HEK293T (cell line): ENCODE measurements around the gene LRRC28.

ENCODE experiments used
- CTCF ChIA-PET: fragments of 350-600 bp; formaldehyde crosslinking; extraction: SDS; loops from one replicate; lab custom pipeline; 2021; ENCODE audit warnings: antibody characterized with exemption, inconsistent platforms; lab: Yijun Ruan, JAX
- POLR2A ChIA-PET: fragments of 350-600 bp; formaldehyde crosslinking; extraction: SDS; loops from one replicate; lab custom pipeline; 2020; ENCODE audit warnings: antibody characterized with exemption, inconsistent platforms; lab: Yijun Ruan, JAX
- DNase-seq: peaks from one replicate; pipeline ENCODE4 v3.0.0; 2012; ENCODE audit warnings: mixed read lengths; ENCODE audit errors: extremely low spot score
- ARNT ChIP-seq: fragments of 450-650 bp; IDR thresholded peaks from 2 replicates; pipeline ENCODE4 v1.6.1; 2017; ENCODE audit warnings: mild to moderate bottlenecking
- BHLHE40 ChIP-seq: fragments of 450-650 bp; IDR thresholded peaks from 2 replicates; pipeline ENCODE4 v1.6.1; 2016; ENCODE audit warnings: mild to moderate bottlenecking, moderate library complexity, borderline replicate concordance
- CTBP1 ChIP-seq: fragments of 450-650 bp; IDR thresholded peaks from 2 replicates; pipeline ENCODE4 v1.6.1; 2016; ENCODE audit warnings: borderline replicate concordance
- ELF4 ChIP-seq: fragments of 450-650 bp; IDR thresholded peaks from 2 replicates; pipeline ENCODE4 v1.6.1; 2017; ENCODE audit warnings: antibody characterized with exemption
- FOXA1 ChIP-seq: fragments of 450-650 bp; IDR thresholded peaks from 2 replicates; pipeline ENCODE4 v1.6.1; 2016; ENCODE audit warnings: mild to moderate bottlenecking
- FOXK2 ChIP-seq: fragments of 450-650 bp; IDR thresholded peaks from 2 replicates; pipeline ENCODE4 v1.6.1; 2016; ENCODE audit warnings: mild to moderate bottlenecking
- FOXM1 ChIP-seq: fragments of 450-650 bp; IDR thresholded peaks from 2 replicates; pipeline ENCODE4 v1.6.1; 2017; ENCODE audit warnings: mild to moderate bottlenecking, borderline replicate concordance
- HDGF ChIP-seq: fragments of 450-650 bp; IDR thresholded peaks from 2 replicates; pipeline ENCODE4 v1.6.1; 2017; ENCODE audit warnings: antibody characterized with exemption, borderline replicate concordance
- L3MBTL2 ChIP-seq: fragments of 450-650 bp; conservative IDR thresholded peaks from 2 replicates; pipeline ENCODE4 v1.6.1; 2016; ENCODE audit warnings: mild to moderate bottlenecking
- LEF1 ChIP-seq: fragments of 450-650 bp; IDR thresholded peaks from 2 replicates; pipeline ENCODE4 v1.6.1; 2017; ENCODE audit warnings: mild to moderate bottlenecking, borderline replicate concordance
- NFRKB ChIP-seq: fragments of 450-650 bp; IDR thresholded peaks from 2 replicates; pipeline ENCODE4 v1.6.1; 2016; ENCODE audit warnings: mild to moderate bottlenecking, moderate library complexity
- SP1 ChIP-seq: fragments of 450-650 bp; IDR thresholded peaks from 2 replicates; pipeline ENCODE4 v1.6.1; 2017
- SUZ12 ChIP-seq: fragments of 450-650 bp; IDR thresholded peaks from 2 replicates; pipeline ENCODE4 v1.6.1; 2016; ENCODE audit warnings: mild to moderate bottlenecking
- TARDBP ChIP-seq: fragments of 450-650 bp; IDR thresholded peaks from 2 replicates; pipeline ENCODE4 v1.6.1; 2016
- ZNF384 ChIP-seq: fragments of 450-650 bp; IDR thresholded peaks from 2 replicates; pipeline ENCODE4 v1.6.1; 2016
- TF ChIP-seq, protein P1 (sequence below): fragments of 450-650 bp; IDR thresholded peaks from 2 replicates; pipeline ENCODE4 v1.6.1; 2016

LRRC28 gene

DNA sequence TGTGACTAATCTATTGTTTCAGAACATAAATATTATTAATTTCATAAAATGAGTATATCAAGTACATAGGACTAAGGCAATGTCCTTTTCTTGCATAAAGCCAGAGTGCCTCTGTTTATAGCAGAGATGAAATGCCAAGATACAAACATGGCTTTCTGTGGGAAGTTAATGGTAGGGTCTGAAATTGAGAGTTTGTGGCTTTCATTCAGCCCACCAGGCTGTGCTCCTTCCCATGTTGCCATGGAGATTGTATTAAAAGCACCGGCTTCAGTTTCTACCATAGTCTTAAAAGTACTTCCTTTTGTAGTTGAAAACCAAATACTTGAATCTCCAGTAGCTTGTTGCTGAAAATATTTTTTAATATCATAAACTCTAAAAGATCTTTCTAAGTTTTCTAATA is 114.0 kb downstream of the LRRC28 start:
- no peak for DNase-seq
- ChIA-PET CTCF (no interaction called here), POLR2A (no interaction called here)
- TF ChIP-seq LEF1 (no peak), FOXK2 (no peak), ARNT (no peak), ZNF384 (no peak), HDGF (no peak), BHLHE40 (no peak), SUZ12 (no peak), TARDBP (no peak), L3MBTL2 (no peak), FOXA1 (no peak), NFRKB (no peak), ELF4 (no peak), CTBP1 (no peak), FOXM1 (no peak), SP1 (no peak)
- TF ChIP-seq, protein P1, sequence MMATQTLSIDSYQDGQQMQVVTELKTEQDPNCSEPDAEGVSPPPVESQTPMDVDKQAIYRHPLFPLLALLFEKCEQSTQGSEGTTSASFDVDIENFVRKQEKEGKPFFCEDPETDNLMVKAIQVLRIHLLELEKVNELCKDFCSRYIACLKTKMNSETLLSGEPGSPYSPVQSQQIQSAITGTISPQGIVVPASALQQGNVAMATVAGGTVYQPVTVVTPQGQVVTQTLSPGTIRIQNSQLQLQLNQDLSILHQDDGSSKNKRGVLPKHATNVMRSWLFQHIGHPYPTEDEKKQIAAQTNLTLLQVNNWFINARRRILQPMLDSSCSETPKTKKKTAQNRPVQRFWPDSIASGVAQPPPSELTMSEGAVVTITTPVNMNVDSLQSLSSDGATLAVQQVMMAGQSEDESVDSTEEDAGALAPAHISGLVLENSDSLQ: no peak

DNA sequence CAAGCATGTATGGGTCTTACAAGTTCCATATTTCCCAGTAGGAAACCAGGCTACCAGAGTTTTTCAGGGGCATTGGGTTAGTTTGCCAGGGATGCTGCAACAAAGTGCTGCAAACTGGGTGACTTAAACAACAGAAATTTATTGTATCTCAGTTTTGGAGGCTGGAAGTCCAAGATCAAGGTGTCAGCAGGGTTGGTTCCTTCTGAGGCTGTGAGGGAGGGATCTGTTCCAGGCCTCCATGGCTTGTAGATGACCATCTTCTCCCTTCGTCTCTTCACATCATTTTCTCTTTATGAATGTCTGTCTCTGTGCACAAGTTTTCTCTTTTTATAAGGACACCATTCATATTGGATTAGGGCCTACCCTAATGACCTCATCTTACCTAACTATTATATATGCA is 114.7 kb downstream of the LRRC28 start:
- no peak for DNase-seq
- TF ChIP-seq ZNF384: no peak
- no peak for TF ChIP-seq FOXK2
- TF ChIP-seq CTBP1: no peak
- TF ChIP-seq SUZ12: no peak
- no peak for TF ChIP-seq FOXA1
- ChIA-PET CTCF (no interaction called here), POLR2A (no interaction called here)

DNA sequence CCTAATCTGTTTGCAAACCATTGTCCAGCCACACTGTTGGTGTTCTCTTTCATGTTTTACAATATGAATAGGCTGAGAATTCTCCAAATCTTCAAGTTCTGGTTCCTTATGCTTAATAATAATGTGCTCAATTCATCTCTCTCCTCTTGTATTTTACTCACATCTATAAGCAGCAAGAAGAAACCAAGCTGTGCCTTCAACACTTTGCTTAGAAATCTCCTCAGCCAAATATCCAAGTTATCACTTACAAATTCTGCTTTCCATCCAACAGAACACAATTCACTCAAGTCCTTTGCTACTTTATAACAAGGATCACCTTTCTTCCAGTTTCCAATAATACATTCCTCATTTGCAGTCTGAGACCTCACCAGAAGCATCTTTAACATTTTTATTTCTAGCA is 117.5 kb downstream of the LRRC28 start:
- ChIA-PET POLR2A (no interaction called here), CTCF (no interaction called here)
- TF ChIP-seq SUZ12 (no peak), BHLHE40 (no peak), ELF4 (no peak), FOXA1 (no peak), TARDBP (no peak), SP1 (no peak), L3MBTL2 (no peak)
- no peak for DNase-seq

DNA sequence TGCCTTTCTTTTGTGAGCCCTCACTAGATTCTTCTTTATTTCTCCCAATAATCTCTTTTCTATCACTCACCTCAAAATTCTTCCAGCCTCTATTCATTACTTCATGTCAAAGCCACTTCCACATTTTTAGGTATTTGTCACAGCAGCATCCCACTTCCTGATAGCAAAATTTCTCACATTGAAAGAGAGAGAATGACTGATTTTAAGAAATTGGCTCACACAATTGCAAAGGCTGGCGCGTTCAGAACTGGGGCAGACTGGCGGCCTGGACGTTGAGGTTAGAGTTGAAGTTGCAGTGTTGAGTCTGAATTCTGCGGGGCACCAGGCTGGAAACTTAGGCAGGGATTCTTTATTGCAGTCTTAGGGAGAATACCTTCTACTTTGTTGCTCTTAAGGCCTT is 117.9 kb downstream of the LRRC28 start:
- TF ChIP-seq NFRKB (no peak), TARDBP (no peak), HDGF (no peak), ZNF384 (no peak), LEF1 (no peak)
- TF ChIP-seq, protein P1: no peak
- ChIA-PET CTCF (interaction anchor here (1.0 kb wide), 1 partner anchor 87 kb away, joined by 3 read pairs; no protein-coding TSS in a partner anchor), POLR2A (no interaction called here)
- no peak for DNase-seq

DNA sequence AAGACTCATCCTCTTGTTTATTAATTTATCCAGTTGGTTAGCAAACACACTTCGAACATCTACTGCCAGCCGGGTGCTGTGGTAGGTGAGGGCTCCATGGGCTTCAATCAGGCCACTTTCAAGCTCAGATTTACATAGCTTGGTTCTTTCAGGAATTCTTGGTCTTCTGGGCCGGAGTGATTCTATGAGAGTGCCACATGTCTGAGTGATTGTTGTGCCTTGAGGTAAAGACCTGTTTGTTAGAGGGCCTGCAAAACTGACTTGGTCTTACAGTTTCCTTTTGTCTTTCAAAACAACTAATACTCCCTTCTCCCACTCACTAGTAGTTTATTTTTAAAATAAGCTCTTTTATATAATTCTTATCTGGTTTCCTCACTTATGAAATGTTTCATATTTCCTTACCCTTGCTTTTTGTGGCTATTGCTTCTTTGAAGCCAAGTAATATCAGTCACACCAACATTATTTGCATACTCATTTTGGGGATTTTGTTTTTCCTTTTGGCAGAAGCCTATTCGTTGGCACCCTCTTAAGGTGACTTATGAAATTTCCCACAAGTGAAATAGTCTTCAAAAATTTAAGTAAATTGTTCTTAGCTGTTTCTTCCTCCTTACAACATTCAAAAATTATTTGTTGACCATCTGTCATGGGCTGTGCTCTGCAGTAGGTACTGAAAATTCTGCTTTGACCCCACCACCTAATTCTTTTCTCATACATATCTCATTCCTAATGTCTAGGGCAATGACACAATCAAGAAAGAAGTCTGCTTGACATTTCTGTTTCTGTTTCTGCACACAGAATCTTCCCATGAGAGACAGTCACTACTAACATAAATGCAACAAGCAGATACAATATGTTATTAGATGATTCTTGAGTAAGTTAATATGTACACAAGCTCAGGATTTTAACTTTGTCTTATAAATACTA is 120.2 kb downstream of the LRRC28 start:
- ChIA-PET CTCF (interaction anchor here (0.6 to 2.1 kb wide), 3 partner anchors 9 to 35 kb away, joined by 3 to 6 read pairs (median 5); no protein-coding TSS in a partner anchor), POLR2A (no interaction called here)
- DNase-seq: no peak
- TF ChIP-seq, protein P1: no peak
- no peak for TF ChIP-seq HDGF
- TF ChIP-seq SUZ12: no peak
- no peak for TF ChIP-seq LEF1

DNA sequence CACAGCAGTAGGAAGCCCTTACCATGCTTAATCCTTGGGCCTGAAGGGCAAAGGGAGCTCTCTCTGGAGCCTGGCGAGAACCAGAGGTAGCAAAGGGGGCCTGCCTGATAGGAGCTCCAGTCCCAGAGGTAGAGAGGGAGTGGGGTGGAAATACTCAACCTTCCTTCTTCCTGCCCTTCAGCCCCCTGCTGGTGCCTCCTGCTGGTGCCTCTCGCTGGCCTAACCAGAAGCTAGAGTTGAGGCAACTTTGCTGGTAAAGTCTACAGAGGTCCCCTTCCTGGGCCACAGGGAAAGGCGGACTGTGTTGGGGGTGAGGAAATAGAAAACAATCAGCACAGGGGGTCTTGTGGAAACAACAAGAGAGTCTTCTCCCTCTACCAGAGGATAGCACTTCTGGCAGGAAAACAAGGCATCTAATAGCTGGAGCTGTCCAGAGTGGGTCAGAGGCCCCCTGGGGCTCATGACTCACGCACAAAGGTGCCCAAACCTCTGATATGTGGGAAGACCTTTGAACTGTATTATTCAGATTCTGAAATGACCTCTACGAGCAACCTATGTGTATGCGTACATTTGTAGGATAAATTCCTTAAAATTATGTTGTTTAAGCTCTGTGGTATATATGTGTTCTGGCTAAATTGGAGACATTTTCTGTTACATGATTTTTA is 133.9 kb downstream of the LRRC28 start:
- ChIA-PET CTCF (interaction anchor here (0.6 to 2.0 kb wide), 12 partner anchors 14 to 319 kb away, joined by 3 to 8 read pairs (median 4); no protein-coding TSS in a partner anchor), POLR2A (no interaction called here)
- TF ChIP-seq SP1 (no peak), L3MBTL2 (no peak), FOXA1 (no peak), ELF4 (no peak), BHLHE40 (no peak), SUZ12 (no peak), ARNT (no peak), TARDBP (no peak), FOXM1 (no peak), HDGF (no peak), LEF1 (no peak), CTBP1 (no peak), NFRKB (no peak), ZNF384 (no peak)
- TF ChIP-seq, protein P1: no peak
- DNase-seq: no peak
